Kidney (tissue), 14 donors: Measurements from ENCODE around the gene PDE1C. TPM values are rescaled to one million over a fixed set of nuclear protein-coding genes. Genes with fewer than 3 reads are reported as not detected.

Source experiments
- DNase-seq, 5 donors: peaks; one replicate each; pipeline ENCODE4 v3.0.0-alpha.2; 2013 to 2020
- FAIRE-seq: peaks from 2 replicates; lab custom pipeline; 2012; peaks lifted over from hg19 to GRCh38; lab: Jason Lieb, UNC
- H3K27ac ChIP-seq, 2 donors: one replicate each; pipeline ENCODE4 v1.7.0; 2013; ENCODE audit warnings: low read depth in 2 of 2, low read length in 2 of 2, inconsistent platforms in 1 of 2
- H3K27me3 ChIP-seq: one replicate; pipeline ENCODE4 v1.7.1; 2013; ENCODE audit warnings: low read length, inconsistent platforms; ENCODE audit not compliant: control insufficient read depth, insufficient read depth
- H3K36me3 ChIP-seq, 3 donors: one replicate each; pipeline versions ENCODE4 v1.7.0 to v1.7.1; 2013; ENCODE audit warnings: low read length in 3 of 3, control low read depth in 1 of 3, inconsistent platforms in 1 of 3; ENCODE audit not compliant: insufficient read depth in 3 of 3, control insufficient read depth in 2 of 3
- H3K4me1 ChIP-seq, 3 donors: one replicate each; pipeline versions ENCODE4 v1.7.0 to v1.7.1; 2013; ENCODE audit warnings: low read length in 3 of 3, inconsistent platforms in 1 of 3, low read depth in 1 of 3; ENCODE audit not compliant: control insufficient read depth in 2 of 3, insufficient read depth in 2 of 3
- H3K4me3 ChIP-seq, 3 donors: one replicate each; pipeline versions ENCODE4 v1.7.0 to v1.8.1; 2013; ENCODE audit warnings: low read length in 3 of 3, control low read depth in 1 of 3, inconsistent platforms in 1 of 3
- H3K9ac ChIP-seq, 3 donors: one replicate each; pipeline versions ENCODE4 v1.7.0 to v1.7.1; 2013; ENCODE audit warnings: low read length in 3 of 3, control low read depth in 1 of 3, inconsistent platforms in 1 of 3
- H3K9me3 ChIP-seq, 3 donors: one replicate each; pipeline versions ENCODE4 v1.7.0 to v1.7.1; 2013; ENCODE audit warnings: low read length in 3 of 3, control low read depth in 1 of 3, inconsistent platforms in 1 of 3; ENCODE audit not compliant: control insufficient read depth in 2 of 3, insufficient read depth in 1 of 3
- CTCF ChIP-seq: IDR thresholded peaks from 3 replicates; pipeline ENCODE4 v1.5.1; 2012; ENCODE audit warnings: mild to moderate bottlenecking, moderate library complexity, borderline replicate concordance; ENCODE audit not compliant: insufficient read depth; ENCODE audit errors: extremely low read depth
- intact Hi-C: fragments of 100-400 bp; cut with DNase I; formaldehyde crosslinking; loops from one replicate; pipeline ENCODE4 v1.11.1; 2022
- polyA plus RNA-seq: library from polyadenylated mRNA; stranded (reverse); fragments of 350-450 nt; fragmentation: Illumina TruSeq; extraction: RNeasy Lipid Tissue Mini Kit (QIAGEN cat#74804); gene quantifications from one replicate; pipeline ENCODE4 v1.2.3, GENCODE V29; 2014; ENCODE audit warnings: low read depth, low replicate concordance; ENCODE audit not compliant: insufficient read depth
- total RNA-seq: library from RNA; stranded (reverse); fragmentation: NEBNext Ultra II Directional; extraction: Animal tissue kit (Norgen Biotek cat#: 25700); gene quantifications from one replicate; pipeline ENCODE4 v1.2.1, GENCODE V29; 2021
- donor health status: control.
- donor health status: control.
- donor health status: control.
- donor health status: control.
- donor health status: control.
- donor health status: DM: yes; HTN: yes; CAD: no.
- donor health status: Normal renal cell carcinoma (clear cell type).

PDE1C gene
- total and polyA plus RNA-seq, 2 donors from 2014 or later: 3.3 to 5.5 TPM

DNA sequence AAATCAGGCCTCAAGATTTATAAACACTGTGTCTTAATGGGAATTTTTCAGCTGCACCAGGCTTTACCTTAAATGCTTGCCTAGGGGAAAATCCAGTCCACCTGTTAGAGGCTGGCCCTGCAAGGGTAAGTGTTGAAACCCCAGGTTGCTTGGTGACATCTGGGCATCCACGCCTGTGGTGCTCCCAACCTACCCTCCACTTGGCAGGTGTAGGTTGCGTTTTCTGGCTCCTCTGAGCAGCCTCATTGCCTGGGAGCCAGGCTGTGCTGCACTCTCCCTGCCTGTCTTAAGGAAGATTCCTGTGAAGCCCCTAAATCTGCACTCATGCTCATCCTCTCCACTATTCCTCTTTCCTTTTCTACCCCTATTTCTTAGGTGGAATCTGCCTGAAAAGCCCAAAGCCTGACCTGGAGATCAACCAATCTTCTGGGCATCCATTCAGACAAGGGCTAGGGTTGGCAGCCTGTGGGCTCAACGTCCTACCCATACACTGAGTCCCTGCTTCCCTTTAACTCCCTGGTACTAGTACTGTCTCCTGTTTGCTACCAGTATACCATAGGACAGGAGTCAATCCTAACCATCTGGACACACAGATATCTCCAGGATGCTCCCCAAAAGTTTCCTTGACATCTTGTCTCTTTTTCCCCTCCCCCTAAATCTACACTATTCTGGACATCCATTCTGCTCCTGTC, 150.4 kb downstream of the PDE1C start:
- no peaks in the 10 kb centered on the region for H3K9me3 ChIP-seq
- H3K9ac ChIP-seq: no peak overlapping the region
- no peak overlapping the region for H3K4me3 ChIP-seq
- H3K4me1 ChIP-seq: no peaks in the 10 kb centered on the region
- no peak overlapping the region for H3K27ac ChIP-seq
- intact Hi-C loops: no loop called here
- H3K36me3 ChIP-seq: no peaks in the 10 kb centered on the region
- no peak for FAIRE-seq
- H3K27me3 ChIP-seq: no peaks in the 10 kb centered on the region
- peak in 2 of 5 donors; percentile 11 to 14 for DNase-seq
- no peak for TF ChIP-seq CTCF

DNA sequence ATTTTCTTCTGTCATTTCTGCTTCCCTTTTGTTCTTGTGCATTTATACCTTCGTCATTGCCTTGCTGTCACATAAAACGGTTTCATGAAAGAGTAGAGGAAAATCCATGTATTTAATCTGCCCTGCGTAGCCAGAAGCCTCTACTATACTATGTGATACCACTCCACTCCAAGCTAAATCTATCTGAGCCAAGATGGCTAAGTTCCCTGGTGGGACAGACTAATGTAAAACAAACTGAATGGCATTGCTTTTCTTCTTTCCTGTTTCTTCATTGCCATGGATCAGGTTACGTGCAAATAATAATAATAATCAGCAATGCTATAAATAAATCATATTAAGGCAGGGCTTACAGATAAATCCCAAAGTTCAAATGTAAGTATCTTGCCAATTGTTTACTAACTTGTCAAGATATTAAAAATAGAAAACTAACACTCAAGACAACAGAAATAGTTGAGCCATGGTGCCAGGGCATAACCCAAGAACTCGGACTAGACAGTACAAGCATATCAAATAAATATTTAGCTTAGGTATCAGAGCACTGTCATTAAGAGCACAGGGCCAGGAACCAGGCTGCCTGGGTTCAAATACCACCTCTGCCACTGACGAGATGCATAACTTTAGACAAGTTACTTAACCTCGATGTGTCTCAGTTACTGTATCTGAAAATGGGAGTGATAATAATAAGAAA, 151.4 kb downstream of the PDE1C start:
- DNase-seq: no peak
- Histone ChIP-seq H3K4me1 (no peaks in the 10 kb centered on the region), H3K9me3 (no peaks in the 10 kb centered on the region), H3K9ac (no peak overlapping the region), H3K27ac (no peak overlapping the region), H3K27me3 (no peaks in the 10 kb centered on the region), H3K36me3 (no peaks in the 10 kb centered on the region), H3K4me3 (no peak overlapping the region)
- TF ChIP-seq CTCF: no peak
- no peak for FAIRE-seq
- intact Hi-C loops: no loop called here

GRCh38 chr7:31917256-31917655, 153.0 kb downstream of the PDE1C start:
- DNase-seq (peak in 2 of 5 donors; percentile 27 to 36), FAIRE-seq (no peak)
- Histone ChIP-seq H3K9me3 (no peaks in the 10 kb centered on the region), H3K4me3 (no peak overlapping the region), H3K27me3 (no peaks in the 10 kb centered on the region), H3K4me1 (no peaks in the 10 kb centered on the region), H3K27ac (no peak overlapping the region), H3K9ac (no peak overlapping the region), H3K36me3 (no peaks in the 10 kb centered on the region)
- intact Hi-C loops: no loop called here
- TF ChIP-seq CTCF: no peak
